D341Med (cell line): ENCODE results near the gene CYP4F11.
"Not testable (repeated sequence)": the region's sequence is repeated elsewhere in the genome, so short reads cannot be mapped to it uniquely, and the experiment has no call there.

ENCODE experiments used
- DNase-seq: peaks from one replicate; pipeline ENCODE4 v3.0.0; 2012; ENCODE audit warnings: low spot score

CYP4F11 gene

GRCh38 chr19:15934332-15935078 is at the start of gene CYP4F11:
Gene CYP4F11, minus strand, starts transcription at chr19:15934529. Its CDS starts 121 bp downstream, at chr19:15934408.
- DNase-seq, result peak; percentile 45

- no peak for DNase-seq
Observed at GRCh38 chr19:15979293-15979692, 45.0 kb upstream of the CYP4F11 start.

- DNase-seq, result no peak
Observed at GRCh38 chr19:15977690-15978089, 43.4 kb upstream of the CYP4F11 start.

- no peak for DNase-seq
Observed at GRCh38 chr19:15976836-15977689, 42.7 kb upstream of the CYP4F11 start.

GRCh38 chr19:15974856-15975255 is 40.5 kb upstream of the CYP4F11 start:
- DNase-seq, result no peak

- DNase-seq, result not testable (repeated sequence)
Observed at GRCh38 chr19:15972043-15972442, 37.7 kb upstream of the CYP4F11 start.

- DNase-seq, result no peak
Observed at GRCh38 chr19:15971224-15971780, 37.0 kb upstream of the CYP4F11 start.

- DNase-seq, result no peak
Observed at GRCh38 chr19:15964231-15964630, 29.9 kb upstream of the CYP4F11 start.

- no peak for DNase-seq
Observed at GRCh38 chr19:15962319-15962718, 28.0 kb upstream of the CYP4F11 start.

GRCh38 chr19:15954820-15955219 is 20.5 kb upstream of the CYP4F11 start:
- DNase-seq, result no peak

- DNase-seq, result no peak
Observed at GRCh38 chr19:15948223-15949058, 14.1 kb upstream of the CYP4F11 start, which contains the start of gene OR10H4. Gene OR10H4, plus strand, starts transcription at chr19:15949008. Its CDS starts 0 bp downstream, at chr19:15949008.

- DNase-seq, result no peak
Observed at GRCh38 chr19:15945301-15945700, 11.0 kb upstream of the CYP4F11 start.

- DNase-seq, result no peak
Observed at GRCh38 chr19:15944401-15944800, 10.1 kb upstream of the CYP4F11 start.

- no peak for DNase-seq
Observed at GRCh38 chr19:15937771-15938170, 3.4 kb upstream of the CYP4F11 start.

- DNase-seq, result no peak
Observed at GRCh38 chr19:15936950-15937349, 2.6 kb upstream of the CYP4F11 start.

GRCh38 chr19:15936173-15936572 is 1.8 kb upstream of the CYP4F11 start:
- DNase-seq, result no peak

- DNase-seq, result no peak
Observed at GRCh38 chr19:15935167-15935702, 906 bp upstream of the CYP4F11 start.

GRCh38 chr19:15933761-15934331 is 483 bp downstream of the CYP4F11 start:
- not testable (repeated sequence) for DNase-seq

GRCh38 chr19:15928321-15928720 is 6.0 kb downstream of the CYP4F11 start:
- DNase-seq, result no peak

GRCh38 chr19:15926484-15926883 is 7.8 kb downstream of the CYP4F11 start:
- no peak for DNase-seq

GRCh38 chr19:15923702-15924101 is 10.6 kb downstream of the CYP4F11 start:
- DNase-seq, result no peak
